ENCODE measurements around the gene FCAMR. TPM values are rescaled to one million over a fixed set of nuclear protein-coding genes. Genes with fewer than 3 reads are reported as not detected.

The FCAMR gene
- total RNA-seq, 4 donors from 2014 or later = not detected

- Histone ChIP-seq H3K36me3 (no peaks in the 10 kb centered on the region), H3K4me3 (no peak overlapping the region), H3K4me1 (no peaks in the 10 kb centered on the region), H3K27me3 (no peaks in the 10 kb centered on the region), H3K9me3 (no peaks in the 10 kb centered on the region), H3K27ac (no peak overlapping the region)
- no peak for DNase-seq
- TF ChIP-seq POLR2A (IDR thresholded peaks at IDR 0.05) = no peak
- TF ChIP-seq CTCF (IDR thresholded peaks at IDR 0.05) = no peak
- intact Hi-C loops (cut with DNase I; ENCODE audit: low total_unique reads) = no loop called here
These were observed 3.0 kb downstream of the FCAMR start for GRCh38 chr1:206967096-206967849.

- H3K4me1 ChIP-seq = no peaks in the 10 kb centered on the region
- H3K27me3 ChIP-seq = no peaks in the 10 kb centered on the region
- H3K27ac ChIP-seq = no peak overlapping the region
- no peaks in the 10 kb centered on the region for H3K36me3 ChIP-seq
- no peak overlapping the region for H3K4me3 ChIP-seq
- no peak for TF ChIP-seq POLR2A (IDR thresholded peaks at IDR 0.05)
- no peak for TF ChIP-seq CTCF (IDR thresholded peaks at IDR 0.05)
- H3K9me3 ChIP-seq = no peaks in the 10 kb centered on the region
- intact Hi-C loops (cut with DNase I; ENCODE audit: low total_unique reads) = no loop called here
- no peak for DNase-seq
These were observed 4.5 kb downstream of the FCAMR start for GRCh38 chr1:206965781-206966180.

- Histone ChIP-seq H3K27ac (no peak overlapping the region), H3K4me3 (no peak overlapping the region), H3K27me3 (no peaks in the 10 kb centered on the region), H3K36me3 (no peaks in the 10 kb centered on the region), H3K9me3 (no peaks in the 10 kb centered on the region), H3K4me1 (no peaks in the 10 kb centered on the region)
- intact Hi-C loops (cut with DNase I; ENCODE audit: low total_unique reads) = no loop called here
- no peak for TF ChIP-seq CTCF (IDR thresholded peaks at IDR 0.05)
- no peak for TF ChIP-seq POLR2A (IDR thresholded peaks at IDR 0.05)
- DNase-seq = no peak
These were observed 6.5 kb downstream of the FCAMR start for GRCh38 chr1:206963740-206964139.

- TF ChIP-seq CTCF (IDR thresholded peaks at IDR 0.05) = no peak
- no peak for TF ChIP-seq POLR2A (IDR thresholded peaks at IDR 0.05)
- no peak overlapping the region for H3K4me3 ChIP-seq
- H3K27me3 ChIP-seq = no peaks in the 10 kb centered on the region
- H3K9me3 ChIP-seq = no peaks in the 10 kb centered on the region
- DNase-seq = no peak
- no peak overlapping the region for H3K27ac ChIP-seq
- no peaks in the 10 kb centered on the region for H3K4me1 ChIP-seq
- H3K36me3 ChIP-seq = no peaks in the 10 kb centered on the region
- intact Hi-C loops (cut with DNase I; ENCODE audit: low total_unique reads) = no loop called here
These were observed 7.0 kb downstream of the FCAMR start for GRCh38 chr1:206963119-206963712.

- no peaks in the 10 kb centered on the region for H3K36me3 ChIP-seq
- H3K4me3 ChIP-seq = no peak overlapping the region
- intact Hi-C loops (cut with DNase I; ENCODE audit: low total_unique reads) = no loop called here
- H3K4me1 ChIP-seq = no peaks in the 10 kb centered on the region
- H3K27ac ChIP-seq = no peak overlapping the region
- no peaks in the 10 kb centered on the region for H3K27me3 ChIP-seq
- TF ChIP-seq CTCF (IDR thresholded peaks at IDR 0.05) (no peak), POLR2A (IDR thresholded peaks at IDR 0.05) (no peak)
- no peak for DNase-seq
- H3K9me3 ChIP-seq = no peaks in the 10 kb centered on the region
These were observed 8.0 kb downstream of the FCAMR start for GRCh38 chr1:206962272-206962671.

Data from uterus (tissue), 4 donors.